WERI-Rb-1 (cell line): ENCODE results near the gene ACOT7.

Experiments used
- DNase-seq: peaks from one replicate; pipeline ENCODE4 v3.0.0-alpha.2; 2020
- H3K27ac ChIP-seq: fragments of 250-450 bp; sonication (Bioruptor Pico); 2 replicates; pipeline ENCODE4 v1.5.1; 2020; ENCODE audit warnings: mild to moderate bottlenecking, moderate library complexity
- H3K27me3 ChIP-seq: fragments of 250-450 bp; sonication (Bioruptor Pico); 2 replicates; pipeline ENCODE4 v1.5.1; 2021; ENCODE audit warnings: mild to moderate bottlenecking, low read depth, moderate library complexity; ENCODE audit not compliant: insufficient read depth, severe bottlenecking
- H3K36me3 ChIP-seq: fragments of 250-450 bp; sonication (Bioruptor Pico); 2 replicates; pipeline ENCODE4 v1.5.1; 2020; ENCODE audit warnings: mild to moderate bottlenecking, moderate library complexity
- H3K4me3 ChIP-seq: 2 replicates; pipeline ENCODE4 v1.5.1; 2011; ENCODE audit warnings: low read depth, mild to moderate bottlenecking, control low read depth, low read length
- H3K9me3 ChIP-seq: fragments of 250-450 bp; sonication (Bioruptor Pico); 2 replicates; pipeline ENCODE4 v1.5.1; 2021; ENCODE audit warnings: mild to moderate bottlenecking, moderate library complexity; ENCODE audit not compliant: severe bottlenecking
- CTCF ChIP-seq: IDR thresholded peaks from 2 replicates; pipeline ENCODE4 v1.5.1; 2011; ENCODE audit warnings: low read depth, mild to moderate bottlenecking, control low read depth, inconsistent platforms, low read length

The ACOT7 gene

GRCh38 chr1:6298940-6299465 lies 94.6 kb downstream of the ACOT7 start:
- H3K36me3 ChIP-seq, result peaks cover 22% of the 10 kb centered on the region
- no peak overlapping the region for H3K4me3 ChIP-seq
- H3K9me3 ChIP-seq, result no peaks in the 10 kb centered on the region
- DNase-seq, result peak; percentile 34
- no peaks in the 10 kb centered on the region for H3K27me3 ChIP-seq
- H3K27ac ChIP-seq, result peak overlapping the region; percentile 20; the same call in 1 of the 2 replicates
- TF ChIP-seq CTCF, result no peak

GRCh38 chr1:6298530-6298929 lies 95.0 kb downstream of the ACOT7 start:
- no peak overlapping the region for H3K27ac ChIP-seq
- no peak for DNase-seq

GRCh38 chr1:6295910-6296309 lies 97.7 kb downstream of the ACOT7 start:
- no peaks in the 10 kb centered on the region for H3K9me3 ChIP-seq

More at GRCh38 chr1:6298530-6298929, 95.0 kb downstream of the ACOT7 start:
- Histone ChIP-seq H3K9me3 (no peaks in the 10 kb centered on the region), H3K4me3 (no peak overlapping the region), H3K27me3 (no peaks in the 10 kb centered on the region), H3K36me3 (peaks cover 25% of the 10 kb centered on the region)
- TF ChIP-seq CTCF, result no peak

GRCh38 chr1:6294890-6295556 lies 98.5 kb downstream of the ACOT7 start:
- Histone ChIP-seq H3K27ac (no peak overlapping the region), H3K36me3 (peaks cover 34% of the 10 kb centered on the region), H3K9me3 (no peaks in the 10 kb centered on the region), H3K27me3 (no peaks in the 10 kb centered on the region), H3K4me3 (no peak overlapping the region)
- DNase-seq, result no peak
- TF ChIP-seq CTCF, result no peak

More at GRCh38 chr1:6295910-6296309, 97.7 kb downstream of the ACOT7 start:
- Histone ChIP-seq H3K27me3 (no peaks in the 10 kb centered on the region), H3K27ac (no peak overlapping the region), H3K36me3 (peaks cover 34% of the 10 kb centered on the region), H3K4me3 (no peak overlapping the region)
- no peak for TF ChIP-seq CTCF
- DNase-seq, result no peak

GRCh38 chr1:6294080-6294889 lies 99.3 kb downstream of the ACOT7 start:
- no peak overlapping the region for H3K4me3 ChIP-seq
- H3K27ac ChIP-seq, result no peak overlapping the region
- no peak for DNase-seq
- H3K36me3 ChIP-seq, result peaks cover 34% of the 10 kb centered on the region
- H3K9me3 ChIP-seq, result no peaks in the 10 kb centered on the region
- no peaks in the 10 kb centered on the region for H3K27me3 ChIP-seq
- TF ChIP-seq CTCF, result no peak
